Right lobe of liver (tissue), 6 donors: ENCODE measurements around the gene TMEM151A. TPM values are rescaled to one million over a fixed set of nuclear protein-coding genes. Genes with fewer than 3 reads are reported as not detected.

Source experiments
- ATAC-seq, 4 donors: fragments of 200-7000 bp; cut with Tn5 transposase; one replicate each; pipeline ENCODE4 v1.9.1; 2020; ENCODE audit warnings: mild to moderate bottlenecking in 4 of 4, moderate library complexity in 4 of 4
- DNase-seq, 3 donors: peaks; one replicate each; pipeline ENCODE4 v3.0.0-alpha.2; 2020
- H3K27ac ChIP-seq, 3 donors: fragments of 200-600 bp; one replicate each; pipeline ENCODE4 v1.8.0; 2022
- H3K27me3 ChIP-seq, 2 donors: fragments of 200-600 bp; one replicate each; pipeline ENCODE4 v1.8.0; 2022
- H3K36me3 ChIP-seq, 4 donors: fragments of 200-600 bp; sonication (generic) in 1 of 4; one replicate each; pipeline versions ENCODE4 v1.5.1 to v1.8.0; 2017 to 2022; ENCODE audit warnings: control low read depth in 1 of 4
- H3K4me1 ChIP-seq, 4 donors: fragments of 200-600 bp; sonication (generic) in 1 of 4; one replicate each; pipeline versions ENCODE4 v1.5.1 to v1.8.0; 2017 to 2022; ENCODE audit warnings: control low read depth in 1 of 4
- H3K4me3 ChIP-seq, 3 donors: fragments of 200-600 bp; one replicate each; pipeline ENCODE4 v1.8.0; 2022
- H3K9me3 ChIP-seq, 4 donors: fragments of 200-600 bp; sonication (generic) in 1 of 4; one replicate each; pipeline versions ENCODE4 v1.5.1 to v1.8.0; 2017 to 2022; ENCODE audit warnings: control low read depth in 1 of 4
- CTCF ChIP-seq, 4 donors: fragments of 200-600 bp in 3 of 4; fragments of 450-650 bp in 1 of 4; IDR thresholded peaks; one replicate each; pipeline versions ENCODE4 v1.5.1 to v1.8.0; 2016 to 2022; ENCODE audit warnings: antibody characterized with exemption in 4 of 4, mild to moderate bottlenecking in 2 of 4
- POLR2A ChIP-seq: fragments of 450-650 bp; IDR thresholded peaks from one replicate; pipeline ENCODE4 v1.6.1; 2017; ENCODE audit warnings: antibody characterized with exemption, mild to moderate bottlenecking
- WGBS: methylation state at CpG from one replicate; pipeline ENCODE4 v1.1.6; 2018; ENCODE audit warnings: low coverage, low lambda C conversion rate; ENCODE audit not compliant: insufficient coverage; ENCODE audit errors: missing lambda C conversion rate; 5-methylcytosine and 5-hydroxymethylcytosine counted together
- intact Hi-C, 2 donors: fragments of 100-400 bp; cut with DNase I; formaldehyde crosslinking; loops; one replicate each; pipeline versions ENCODE4 v1.11.2 to v1.14.1; 2022
- total RNA-seq, 6 experiments: library from RNA; depleted of rRNA in 2 of 6; stranded (reverse); fragments of >200 nt in 2 of 6; fragmentation: NEBNext Ultra II Directional in 3 of 6; extraction: Animal tissue kit (Norgen Biotek cat#: 25700) in 3 of 6; gene quantifications; one replicate each; pipeline versions ENCODE4 v1.1.0 to v1.2.4, GENCODE V29; 2016 to 2023
- donor health status: DM: no; HTN: yes; CAD: no.
- donor health status: DM: no; HTN: no; CAD: no.
- donor health status: DM: no; HTN: no; CAD: no.
- donor health status: DM: no; HTN: yes; CAD: no.
- donor health status: DM: no; HTN: yes; CAD: no.

The TMEM151A gene
- total RNA-seq, 6 experiments from 2014 or later, result 0.13 to 0.86 (median 0.45) TPM; not detected in 2

DNA sequence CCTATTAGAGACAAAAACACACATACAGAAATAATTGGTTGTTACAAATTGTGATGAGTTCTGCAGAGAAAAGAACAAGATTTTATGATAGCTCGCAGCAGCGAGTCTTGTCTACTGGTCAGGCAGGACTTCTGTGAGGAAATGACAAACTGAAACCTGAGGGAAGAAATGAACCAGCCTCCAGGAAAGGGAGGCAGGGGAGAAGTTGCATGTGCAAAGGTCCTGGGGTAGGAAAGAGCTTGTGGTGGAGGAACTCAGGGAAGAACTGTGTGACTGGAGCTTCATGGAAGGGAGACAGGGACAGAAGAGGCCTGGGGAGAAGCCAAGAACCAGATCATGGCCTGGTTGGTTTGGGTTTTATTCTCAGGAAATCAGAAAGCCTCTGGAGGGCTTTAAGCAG lies 32.5 kb upstream of the TMEM151A start:
- 100% methylated on average over 2 of the region's 2 CpGs for WGBS
- DNase-seq, result no peak
- ATAC-seq, result no peak
- no peaks in the 10 kb centered on the region for H3K9me3 ChIP-seq
- peaks cover 0 to 9% (median 0%) of the 10 kb centered on the region in 4 donors for H3K4me1 ChIP-seq
- H3K4me3 ChIP-seq, result no peak overlapping the region
- H3K36me3 ChIP-seq, result no peaks in the 10 kb centered on the region
- no peak overlapping the region for H3K27ac ChIP-seq
- H3K27me3 ChIP-seq, result no peaks in the 10 kb centered on the region
- intact Hi-C loops, result no loop called here
- TF ChIP-seq CTCF (IDR thresholded peaks at IDR 0.05), result no peak

GRCh38 chr11:66259956-66260355 lies 31.7 kb upstream of the TMEM151A start:
- no peak for ATAC-seq
- Histone ChIP-seq H3K4me1 (peaks cover 0 to 9% (median 0%) of the 10 kb centered on the region in 4 donors), H3K9me3 (no peaks in the 10 kb centered on the region), H3K27ac (no peak overlapping the region), H3K4me3 (no peak overlapping the region), H3K36me3 (no peaks in the 10 kb centered on the region), H3K27me3 (no peaks in the 10 kb centered on the region)
- intact Hi-C loops, result no loop called here
- no peak for DNase-seq
- WGBS, result no CpG with 5 or more reads among the region's 4 CpGs
- TF ChIP-seq POLR2A (no peak), CTCF (IDR thresholded peaks at IDR 0.05) (no peak)

- TF ChIP-seq POLR2A (no peak), CTCF (IDR thresholded peaks at IDR 0.05) (no peak)
- WGBS, result 100% methylated on average over 2 of the region's 16 CpGs
- H3K36me3 ChIP-seq, result no peaks in the 10 kb centered on the region
- DNase-seq (no peak), ATAC-seq (no peak)
- no peaks in the 10 kb centered on the region for H3K9me3 ChIP-seq
- H3K4me3 ChIP-seq, result no peak overlapping the region
- H3K27ac ChIP-seq, result no peak overlapping the region
- intact Hi-C loops, result no loop called here
- no peaks in the 10 kb centered on the region for H3K27me3 ChIP-seq
- peaks cover 0 to 9% (median 0%) of the 10 kb centered on the region in 4 donors for H3K4me1 ChIP-seq
Measured at GRCh38 chr11:66261578-66261977, 30.1 kb upstream of the TMEM151A start.

DNA sequence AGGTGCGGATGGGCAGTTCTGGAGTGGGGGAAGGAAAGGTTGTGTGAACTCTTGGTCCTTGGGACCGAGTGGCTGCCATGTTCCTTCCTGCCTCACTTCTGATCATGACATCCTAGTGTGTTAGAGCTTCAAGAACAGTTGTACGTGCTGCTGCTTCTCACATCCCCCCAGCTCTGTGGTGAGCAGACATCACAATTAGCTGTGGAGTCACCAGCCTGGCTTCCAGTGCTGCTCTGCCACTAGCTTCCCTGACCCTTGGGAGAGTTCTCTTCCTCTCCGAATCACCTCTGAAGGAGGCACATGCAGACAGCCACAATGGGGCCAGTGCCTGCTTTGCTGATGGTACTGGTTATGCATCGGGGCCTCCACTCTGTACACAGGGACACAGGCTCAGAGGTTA lies 29.5 kb upstream of the TMEM151A start:
- H3K27me3 ChIP-seq, result no peaks in the 10 kb centered on the region
- H3K27ac ChIP-seq, result no peak overlapping the region
- H3K9me3 ChIP-seq, result no peaks in the 10 kb centered on the region
- DNase-seq, result no peak
- TF ChIP-seq POLR2A (no peak), CTCF (IDR thresholded peaks at IDR 0.05) (no peak)
- H3K4me1 ChIP-seq, result peaks cover 0 to 6% (median 2%) of the 10 kb centered on the region in 4 donors
- intact Hi-C loops, result no loop called here
- 100% methylated on average over 1 of the region's 5 CpGs for WGBS
- H3K4me3 ChIP-seq, result no peak overlapping the region
- no peaks in the 10 kb centered on the region for H3K36me3 ChIP-seq
- no peak for ATAC-seq

GRCh38 chr11:66262696-66263095 lies 29.0 kb upstream of the TMEM151A start:
- WGBS, result no CpG with 5 or more reads among the region's 12 CpGs
- Histone ChIP-seq H3K27me3 (no peaks in the 10 kb centered on the region), H3K9me3 (no peaks in the 10 kb centered on the region), H3K4me3 (no peak overlapping the region), H3K36me3 (no peaks in the 10 kb centered on the region), H3K27ac (no peak overlapping the region), H3K4me1 (peaks cover 0 to 4% (median 2%) of the 10 kb centered on the region in 4 donors)
- no peak for DNase-seq
- no peak for ATAC-seq
- intact Hi-C loops, result no loop called here
- no peak for TF ChIP-seq POLR2A
- TF ChIP-seq CTCF (IDR thresholded peaks at IDR 0.05), result no peak
